ENCODE data around the gene GDI1.

Gene GDI1

DNA sequence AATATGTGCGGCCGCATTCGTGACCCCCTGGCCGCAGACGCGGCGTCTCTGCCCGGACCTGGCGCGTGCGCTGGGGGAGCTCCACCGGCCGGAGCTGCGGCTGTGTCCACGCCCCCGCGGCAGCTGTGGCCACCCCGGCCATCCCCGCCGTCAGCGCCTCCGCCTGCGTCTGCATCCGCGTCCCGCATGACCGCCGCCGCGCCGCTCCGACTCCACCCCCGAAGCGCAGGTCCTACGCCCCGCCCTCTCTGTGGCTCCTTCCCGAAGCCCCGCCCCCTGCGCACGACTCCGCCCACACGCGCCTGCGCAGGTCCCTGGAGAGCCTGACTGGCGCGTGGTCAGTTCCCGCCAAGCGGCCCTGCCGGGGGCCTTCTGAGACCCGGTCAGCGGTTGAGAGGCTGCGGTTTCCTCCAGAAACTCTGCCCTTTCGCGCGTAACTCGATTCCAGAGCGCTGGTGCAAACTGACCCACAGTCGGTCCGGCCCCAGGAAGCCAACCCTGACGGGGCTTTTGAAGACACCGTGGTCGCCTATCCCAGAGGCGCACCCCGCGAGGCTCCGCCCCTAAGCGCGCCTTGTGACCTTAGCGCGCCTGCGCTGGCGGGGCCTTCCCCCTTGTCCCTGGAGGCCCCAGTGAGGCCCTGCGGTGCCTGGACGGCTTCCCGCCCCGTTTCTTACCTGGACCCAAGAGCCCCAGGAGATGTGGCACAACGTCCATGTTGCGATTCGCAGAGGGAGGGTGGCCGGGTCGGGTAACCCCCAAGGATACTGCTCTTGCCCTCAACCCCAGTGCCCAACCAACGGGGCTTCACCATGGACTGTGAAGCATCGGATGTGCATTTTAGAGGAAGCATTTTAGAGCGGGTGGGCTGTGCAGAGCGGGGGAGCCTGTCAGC is 42.0 kb downstream of the GDI1 start, which contains the start of gene LAGE3 (continued):
- TF ChIP-seq OVOL3 (tag by site-specific recombination; IDR thresholded peaks at IDR 0.05) (no peak), ZNF776 (tag by site-specific recombination; IDR thresholded peaks at IDR 0.05; ENCODE audit: borderline replicate concordance) (no peak), ZNF549 (tag by site-specific recombination; IDR thresholded peaks at IDR 0.05) (no peak), ZNF214 (tag by site-specific recombination; IDR thresholded peaks at IDR 0.05; ENCODE audit: borderline replicate concordance) (no peak), ZNF529 (tag by site-specific recombination; IDR thresholded peaks at IDR 0.05; ENCODE audit: insufficient replicate concordance) (no peak), ZFP37 (tag by site-specific recombination; IDR thresholded peaks at IDR 0.05) (no peak), GLIS2 (tag by site-specific recombination; IDR thresholded peaks at IDR 0.05) (peak; percentile 97), PRDM1 (tag by site-specific recombination; IDR thresholded peaks at IDR 0.05) (no peak), BCL11A (tag by site-specific recombination; IDR thresholded peaks at IDR 0.05; ENCODE audit: low read depth) (peak; percentile 80; the same call in 1 of the 2 replicates), SP7 (tag by site-specific recombination; IDR thresholded peaks at IDR 0.05) (peak; percentile 71), ZNF350 (tag by site-specific recombination; IDR thresholded peaks at IDR 0.05) (no peak), ZNF768 (tag by site-specific recombination; IDR thresholded peaks at IDR 0.05) (no peak), ZNF707 (tag by site-specific recombination; IDR thresholded peaks at IDR 0.05) (no peak), BCL11B (tag by site-specific recombination; IDR thresholded peaks at IDR 0.05; ENCODE audit: low read depth) (peak; percentile 89), ZNF292 (tag by site-specific recombination; IDR thresholded peaks at IDR 0.05; ENCODE audit: borderline replicate concordance, low read depth) (no peak), ZNF777 (tag by site-specific recombination; IDR thresholded peaks at IDR 0.05; ENCODE audit: borderline replicate concordance) (peak; percentile 73; the same call in 1 of the 2 replicates), ZNF248 (tag by site-specific recombination; IDR thresholded peaks at IDR 0.05) (no peak), ZSCAN30 (tag by site-specific recombination; IDR thresholded peaks at IDR 0.05) (peak; percentile 68), ZFP3 (tag by site-specific recombination; IDR thresholded peaks at IDR 0.05; ENCODE audit: low read depth) (no peak), KLF7 (tag by site-specific recombination; IDR thresholded peaks at IDR 0.05; ENCODE audit: borderline replicate concordance) (peak; percentile 15; the same call in 1 of the 2 replicates), ZNF354C (tag by site-specific recombination; IDR thresholded peaks at IDR 0.05; ENCODE audit: borderline replicate concordance, low read depth) (no peak), ZSCAN23 (tag by site-specific recombination; IDR thresholded peaks at IDR 0.05) (0 out of 2 replicates have a peak, but pooled peaks have one; percentile 10), HOXD13 (CRISPR knock-in tag; IDR thresholded peaks at IDR 0.05; ENCODE audit: borderline replicate concordance) (no peak), ZNF544 (tag by site-specific recombination; IDR thresholded peaks at IDR 0.05) (no peak), ZXDB (tag by site-specific recombination; IDR thresholded peaks at IDR 0.05) (peak; percentile 93)
- TF ChIP-seq, protein P1, sequence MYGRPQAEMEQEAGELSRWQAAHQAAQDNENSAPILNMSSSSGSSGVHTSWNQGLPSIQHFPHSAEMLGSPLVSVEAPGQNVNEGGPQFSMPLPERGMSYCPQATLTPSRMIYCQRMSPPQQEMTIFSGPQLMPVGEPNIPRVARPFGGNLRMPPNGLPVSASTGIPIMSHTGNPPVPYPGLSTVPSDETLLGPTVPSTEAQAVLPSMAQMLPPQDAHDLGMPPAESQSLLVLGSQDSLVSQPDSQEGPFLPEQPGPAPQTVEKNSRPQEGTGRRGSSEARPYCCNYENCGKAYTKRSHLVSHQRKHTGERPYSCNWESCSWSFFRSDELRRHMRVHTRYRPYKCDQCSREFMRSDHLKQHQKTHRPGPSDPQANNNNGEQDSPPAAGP (tag by site-specific recombination; IDR thresholded peaks at IDR 0.05) = 0 out of 2 replicates have a peak, but pooled peaks have one; percentile 46
- TF ChIP-seq, protein P2, sequence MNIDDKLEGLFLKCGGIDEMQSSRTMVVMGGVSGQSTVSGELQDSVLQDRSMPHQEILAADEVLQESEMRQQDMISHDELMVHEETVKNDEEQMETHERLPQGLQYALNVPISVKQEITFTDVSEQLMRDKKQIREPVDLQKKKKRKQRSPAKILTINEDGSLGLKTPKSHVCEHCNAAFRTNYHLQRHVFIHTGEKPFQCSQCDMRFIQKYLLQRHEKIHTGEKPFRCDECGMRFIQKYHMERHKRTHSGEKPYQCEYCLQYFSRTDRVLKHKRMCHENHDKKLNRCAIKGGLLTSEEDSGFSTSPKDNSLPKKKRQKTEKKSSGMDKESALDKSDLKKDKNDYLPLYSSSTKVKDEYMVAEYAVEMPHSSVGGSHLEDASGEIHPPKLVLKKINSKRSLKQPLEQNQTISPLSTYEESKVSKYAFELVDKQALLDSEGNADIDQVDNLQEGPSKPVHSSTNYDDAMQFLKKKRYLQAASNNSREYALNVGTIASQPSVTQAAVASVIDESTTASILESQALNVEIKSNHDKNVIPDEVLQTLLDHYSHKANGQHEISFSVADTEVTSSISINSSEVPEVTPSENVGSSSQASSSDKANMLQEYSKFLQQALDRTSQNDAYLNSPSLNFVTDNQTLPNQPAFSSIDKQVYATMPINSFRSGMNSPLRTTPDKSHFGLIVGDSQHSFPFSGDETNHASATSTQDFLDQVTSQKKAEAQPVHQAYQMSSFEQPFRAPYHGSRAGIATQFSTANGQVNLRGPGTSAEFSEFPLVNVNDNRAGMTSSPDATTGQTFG (tag by site-specific recombination; IDR thresholded peaks at IDR 0.05; ENCODE audit: borderline replicate concordance) = no peak
- TF ChIP-seq, protein P3, sequence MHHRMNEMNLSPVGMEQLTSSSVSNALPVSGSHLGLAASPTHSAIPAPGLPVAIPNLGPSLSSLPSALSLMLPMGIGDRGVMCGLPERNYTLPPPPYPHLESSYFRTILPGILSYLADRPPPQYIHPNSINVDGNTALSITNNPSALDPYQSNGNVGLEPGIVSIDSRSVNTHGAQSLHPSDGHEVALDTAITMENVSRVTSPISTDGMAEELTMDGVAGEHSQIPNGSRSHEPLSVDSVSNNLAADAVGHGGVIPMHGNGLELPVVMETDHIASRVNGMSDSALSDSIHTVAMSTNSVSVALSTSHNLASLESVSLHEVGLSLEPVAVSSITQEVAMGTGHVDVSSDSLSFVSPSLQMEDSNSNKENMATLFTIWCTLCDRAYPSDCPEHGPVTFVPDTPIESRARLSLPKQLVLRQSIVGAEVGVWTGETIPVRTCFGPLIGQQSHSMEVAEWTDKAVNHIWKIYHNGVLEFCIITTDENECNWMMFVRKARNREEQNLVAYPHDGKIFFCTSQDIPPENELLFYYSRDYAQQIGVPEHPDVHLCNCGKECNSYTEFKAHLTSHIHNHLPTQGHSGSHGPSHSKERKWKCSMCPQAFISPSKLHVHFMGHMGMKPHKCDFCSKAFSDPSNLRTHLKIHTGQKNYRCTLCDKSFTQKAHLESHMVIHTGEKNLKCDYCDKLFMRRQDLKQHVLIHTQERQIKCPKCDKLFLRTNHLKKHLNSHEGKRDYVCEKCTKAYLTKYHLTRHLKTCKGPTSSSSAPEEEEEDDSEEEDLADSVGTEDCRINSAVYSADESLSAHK (tag by site-specific recombination; IDR thresholded peaks at IDR 0.05) = 0 out of 2 replicates have a peak, but pooled peaks have one; percentile 32

Data from HEK293 (cell line).